Measurements from ENCODE around the gene METRN.
A peak's percentile ranks its signal among the peaks of the same experiment; 100 is the strongest.

METRN gene

GRCh38 chr16:725463-726187 is 10.7 kb downstream of the METRN start:
- DNase-seq = no peak

- DNase-seq = no peak
Observed at GRCh38 chr16:726188-726437, 11.2 kb downstream of the METRN start.

- no peak for DNase-seq
Observed at GRCh38 chr16:726438-727290, 11.7 kb downstream of the METRN start, which contains the start of the genes CCDC78 and HAGHL. TSS of gene CCDC78 (minus strand) at chr16:726443. CDS start at chr16:726367, 76 bp downstream. TSS of gene HAGHL (plus strand) at chr16:727106. CDS start at chr16:727510, 404 bp downstream.

- DNase-seq = no peak
Observed at GRCh38 chr16:727291-727977, 12.5 kb downstream of the METRN start.

GRCh38 chr16:728131-728889 is 13.4 kb downstream of the METRN start:
- DNase-seq = peak; percentile 40

GRCh38 chr16:728890-729744 is 14.2 kb downstream of the METRN start:
- no peak for DNase-seq

- no peak for DNase-seq
Observed at GRCh38 chr16:729768-730665, 15.1 kb downstream of the METRN start.

- no peak for DNase-seq
Observed at GRCh38 chr16:730666-731509, 16.0 kb downstream of the METRN start.

- DNase-seq = no peak
Observed at GRCh38 chr16:732332-732731, 17.4 kb downstream of the METRN start.

- DNase-seq = no peak
Observed at GRCh38 chr16:732936-733335, 18.0 kb downstream of the METRN start.

- DNase-seq = no peak
Observed at GRCh38 chr16:733382-734207, 18.7 kb downstream of the METRN start.

GRCh38 chr16:734208-734980 is 19.5 kb downstream of the METRN start:
- DNase-seq = no peak

GRCh38 chr16:734981-735881 is 20.3 kb downstream of the METRN start:
- no peak for DNase-seq

- no peak for DNase-seq
Observed at GRCh38 chr16:735982-736453, 21.1 kb downstream of the METRN start.

GRCh38 chr16:736936-737481 is 22.1 kb downstream of the METRN start:
- no peak for DNase-seq

All from activated CD4-positive, alpha-beta T cell treated with anti-CD3 and anti-CD28 coated beads for 1 hour (primary cell).